Breast epithelium (tissue), 3 donors: ENCODE data around the gene SHC3.

ENCODE experiments used
- CTCF ChIP-seq, 3 donors: fragments of 450-650 bp; IDR thresholded peaks; one replicate each; pipeline ENCODE4 v1.5.1; 2016 to 2017; ENCODE audit warnings: antibody characterized with exemption in 3 of 3, mild to moderate bottlenecking in 3 of 3, moderate library complexity in 3 of 3
- POLR2AphosphoS5 ChIP-seq, 3 donors: sonication (generic); formaldehyde crosslinking; IDR thresholded peaks; one replicate each; pipeline ENCODE4 v1.6.1; 2017; ENCODE audit warnings: antibody characterized with exemption in 3 of 3

DNA sequence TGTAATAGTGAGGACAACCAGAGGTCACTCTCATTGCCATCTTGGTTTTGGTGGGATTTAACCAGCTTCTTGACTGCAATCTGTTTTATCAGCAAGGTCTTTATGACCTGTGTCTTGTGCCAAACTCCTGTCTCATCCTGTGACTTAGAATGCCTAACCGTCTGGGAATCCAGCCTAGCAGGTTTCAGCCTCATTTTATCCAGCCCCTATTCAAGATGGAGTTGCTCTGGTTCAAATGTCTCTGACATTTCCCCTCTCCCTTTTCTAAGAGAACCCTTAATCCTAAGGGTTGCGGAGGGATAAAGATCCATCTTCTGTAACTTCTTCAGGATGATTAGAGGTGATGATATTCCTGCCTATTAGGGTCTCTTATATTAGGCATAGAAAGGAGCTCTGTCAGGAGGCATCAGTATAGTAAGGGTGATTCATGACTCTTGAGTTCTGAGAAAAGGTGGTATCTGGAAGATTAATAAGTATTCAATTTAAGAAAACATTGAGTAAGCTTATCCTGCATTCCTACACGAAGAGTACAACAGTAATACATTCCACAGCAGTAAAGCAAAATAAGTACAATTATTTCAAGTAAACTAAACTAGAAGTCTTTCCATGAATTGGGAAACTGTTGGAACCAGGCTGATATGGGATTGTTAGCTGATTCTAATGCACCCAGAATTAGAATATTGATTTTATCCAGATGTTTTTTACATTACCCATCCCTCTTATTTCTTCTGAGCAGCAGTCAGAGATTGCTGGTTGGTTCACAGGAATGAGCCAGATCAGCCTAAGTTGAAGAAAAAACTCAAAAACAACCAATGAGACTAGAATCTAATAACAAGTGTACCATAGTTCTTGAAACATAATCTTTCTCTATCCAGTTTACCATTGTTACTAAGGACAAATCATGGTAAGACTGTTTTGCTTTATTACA is 39.9 kb downstream of the SHC3 start:
- TF ChIP-seq CTCF (IDR thresholded peaks at IDR 0.05): no peak
- no peak for TF ChIP-seq POLR2AphosphoS5 (IDR thresholded peaks at IDR 0.05)
